NK-92 (cell line): ENCODE results near the gene HECTD4.
"Not testable (repeated sequence)": the region's sequence is repeated elsewhere in the genome, so short reads cannot be mapped to it uniquely, and the experiment has no call there.

Source experiments
- DNase-seq: peaks from one replicate; lab custom pipeline; 2025; ENCODE audit not compliant: unreplicated experiment; lab: John Stamatoyannopoulos, UW

Gene HECTD4

DNA sequence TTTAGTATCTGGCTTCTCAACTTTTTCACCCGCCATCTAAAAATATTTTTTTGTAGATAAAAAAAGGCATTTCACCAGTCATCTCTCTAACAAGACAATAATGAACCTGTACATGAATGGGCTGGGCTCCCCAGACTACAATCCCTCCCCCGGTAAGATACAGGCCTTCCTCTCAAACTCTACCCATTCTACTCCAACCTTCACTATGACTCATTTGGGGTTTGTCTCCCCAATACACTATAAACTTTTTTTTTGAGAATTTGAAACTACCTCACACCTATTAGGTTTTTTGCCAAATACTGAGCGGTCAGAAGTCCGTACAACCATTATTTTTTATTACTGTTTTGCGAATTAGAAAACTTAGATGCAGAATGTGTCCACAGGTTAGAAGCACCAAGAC is 26.4 kb upstream of the HECTD4 start:
- no peak for DNase-seq

DNA sequence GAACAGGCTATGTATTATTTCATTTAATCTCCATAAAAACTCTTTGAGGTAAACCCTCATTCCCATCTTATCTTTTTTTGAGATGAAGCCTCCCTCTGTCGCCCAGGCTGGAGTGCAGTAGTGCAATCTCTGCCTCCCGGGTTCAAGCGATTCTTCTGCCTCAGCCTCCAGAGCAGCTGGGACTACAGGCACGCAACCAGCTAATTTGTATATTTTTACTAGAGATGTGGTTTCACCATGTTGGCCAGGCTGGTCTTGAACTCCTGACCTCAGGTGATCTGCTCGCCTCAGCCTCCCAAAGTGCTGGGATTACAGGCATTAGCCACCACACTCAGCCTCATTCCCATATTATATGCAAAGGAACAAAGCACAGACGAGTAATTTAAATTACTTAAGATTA is 25.5 kb upstream of the HECTD4 start:
- DNase-seq = not testable (repeated sequence)

DNA sequence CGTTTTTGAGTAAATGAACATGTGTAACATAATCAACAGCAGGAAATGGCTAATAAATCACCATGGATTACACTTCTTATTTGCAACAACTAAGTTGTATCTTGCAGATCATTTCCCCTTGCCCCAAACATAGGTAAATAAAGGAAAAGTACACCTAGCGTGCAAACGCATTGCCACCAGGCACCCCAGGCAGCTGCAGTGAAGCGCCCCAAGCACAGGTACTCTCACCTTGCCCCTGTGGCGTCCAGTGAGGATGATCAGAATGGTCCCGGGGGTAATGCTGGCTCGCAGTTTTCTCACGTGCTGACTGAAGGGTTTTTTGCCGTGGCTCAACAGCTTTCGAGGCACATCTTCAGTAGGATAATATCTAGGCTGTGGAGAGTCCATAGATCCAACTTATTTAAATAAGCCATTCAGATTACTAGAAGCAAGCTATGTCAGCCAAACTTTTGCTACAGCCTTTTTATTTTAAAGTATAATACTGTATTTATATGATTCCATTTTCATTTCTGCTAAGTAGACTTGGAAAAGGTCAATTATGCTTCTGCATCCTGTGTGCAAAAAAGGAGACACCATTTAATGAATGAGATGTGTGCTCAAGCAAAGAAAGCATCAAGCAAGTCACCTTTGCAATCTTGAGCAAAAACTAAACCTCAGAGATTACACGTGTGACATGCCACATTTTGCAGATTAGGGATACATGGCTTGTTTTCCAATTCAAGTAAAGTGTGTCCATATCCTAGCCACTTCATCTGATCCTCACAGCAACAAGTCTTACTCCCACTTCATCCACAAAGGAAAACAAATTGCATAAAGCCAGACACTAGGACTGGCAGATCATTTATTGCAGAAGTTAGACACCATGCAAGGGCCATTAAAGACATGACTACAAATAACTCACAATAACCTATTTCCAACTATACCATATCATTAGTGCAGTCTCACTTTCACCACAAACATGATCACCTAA is 24.6 kb upstream of the HECTD4 start:
- DNase-seq = no peak

DNA sequence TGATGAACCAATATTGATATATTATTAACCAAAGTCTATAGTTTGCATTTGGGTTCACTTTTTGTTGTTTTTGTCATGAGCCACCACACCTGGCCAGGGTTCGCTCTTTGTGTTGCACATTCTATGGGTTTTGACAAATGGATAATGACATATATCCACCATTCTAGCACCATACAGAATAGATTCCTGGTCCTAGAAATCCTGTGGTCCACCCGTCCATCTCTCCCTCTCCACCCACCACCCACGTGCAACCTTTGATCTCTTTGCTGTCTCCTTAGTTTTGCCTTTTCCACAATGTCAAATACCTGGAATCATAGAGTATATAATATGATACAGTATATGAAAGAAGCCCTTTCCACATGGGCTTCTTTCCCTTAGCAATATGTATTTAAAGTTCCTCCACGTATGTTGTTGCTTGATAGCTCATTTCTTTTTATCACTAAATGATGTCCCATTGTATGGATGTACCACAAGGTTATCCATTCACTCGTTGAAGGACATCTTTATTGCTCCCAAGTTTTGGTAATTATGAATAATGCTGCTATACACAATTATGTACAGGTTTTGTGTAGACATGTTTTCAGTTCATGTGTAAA is 19.8 kb upstream of the HECTD4 start:
- no peak for DNase-seq

DNA sequence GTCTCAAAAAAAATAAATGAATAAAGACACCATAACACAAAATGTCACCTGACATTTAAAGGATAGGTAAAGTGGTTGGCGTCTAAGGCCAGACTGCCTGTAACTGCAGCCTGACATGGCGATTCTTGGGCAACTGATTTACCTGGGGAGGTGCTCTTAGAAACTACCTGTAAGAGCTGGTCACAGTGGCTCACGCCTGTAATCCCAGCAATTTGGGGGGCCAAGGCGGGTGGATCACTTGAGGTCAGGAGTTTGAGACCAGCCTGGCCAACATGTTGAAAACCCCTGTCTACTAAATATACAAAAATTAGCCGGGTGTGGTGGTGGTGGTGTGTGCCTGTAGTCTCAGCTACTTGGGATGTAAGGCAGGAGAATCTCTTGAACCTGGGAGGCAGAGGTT is 18.8 kb upstream of the HECTD4 start:
- no peak for DNase-seq

DNA sequence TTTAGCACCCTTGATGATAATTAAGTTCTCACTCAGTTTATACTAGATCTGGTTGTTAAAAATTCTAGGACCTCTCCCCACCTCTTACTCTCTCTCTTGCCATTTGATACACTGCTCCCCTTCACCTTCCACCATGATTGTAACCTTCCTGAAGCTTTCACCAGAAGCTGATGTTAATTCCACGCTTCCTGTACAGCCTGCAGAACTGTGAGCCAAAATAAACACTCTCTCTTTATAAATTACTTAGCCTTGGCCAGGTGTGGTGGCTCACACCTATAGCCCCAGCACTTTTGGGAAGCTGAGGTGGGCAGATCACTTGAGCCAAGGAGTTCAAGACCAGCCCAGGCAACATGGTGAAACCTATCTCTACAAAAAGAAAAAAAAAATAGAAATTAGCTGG is 11.1 kb upstream of the HECTD4 start:
- DNase-seq = no peak

DNA sequence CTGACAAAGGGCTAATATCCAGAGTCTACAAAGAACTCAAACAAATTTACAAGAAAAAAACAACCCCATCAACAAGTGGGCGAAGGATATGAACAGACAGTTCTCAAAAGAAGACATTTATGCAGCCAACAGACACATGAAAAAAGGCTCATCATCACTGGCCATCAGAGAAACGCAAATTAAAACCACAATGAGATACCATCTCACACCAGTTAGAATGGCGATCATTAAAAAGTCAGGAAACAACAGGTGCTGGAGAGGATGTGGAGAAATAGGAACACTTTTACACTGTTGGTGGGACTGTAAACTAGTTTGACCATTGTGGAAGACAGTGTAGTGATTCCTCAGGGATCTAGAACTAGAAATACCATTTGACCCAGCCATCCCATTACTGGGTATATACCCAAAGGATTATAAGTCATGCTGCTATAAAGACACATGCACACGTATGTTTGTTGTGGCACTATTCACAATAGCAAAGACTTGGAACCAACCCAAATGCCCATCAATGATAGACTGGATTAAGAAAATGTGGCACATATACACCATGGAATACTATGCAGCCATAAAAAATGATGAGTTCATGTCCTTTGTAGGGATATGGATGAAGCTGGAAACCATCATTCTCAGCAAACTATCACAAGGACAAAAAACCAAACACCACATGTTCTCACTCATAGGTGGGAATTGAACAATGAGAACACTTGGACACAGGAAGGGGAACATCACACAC is 7.9 kb upstream of the HECTD4 start:
- DNase-seq = not testable (repeated sequence)

DNA sequence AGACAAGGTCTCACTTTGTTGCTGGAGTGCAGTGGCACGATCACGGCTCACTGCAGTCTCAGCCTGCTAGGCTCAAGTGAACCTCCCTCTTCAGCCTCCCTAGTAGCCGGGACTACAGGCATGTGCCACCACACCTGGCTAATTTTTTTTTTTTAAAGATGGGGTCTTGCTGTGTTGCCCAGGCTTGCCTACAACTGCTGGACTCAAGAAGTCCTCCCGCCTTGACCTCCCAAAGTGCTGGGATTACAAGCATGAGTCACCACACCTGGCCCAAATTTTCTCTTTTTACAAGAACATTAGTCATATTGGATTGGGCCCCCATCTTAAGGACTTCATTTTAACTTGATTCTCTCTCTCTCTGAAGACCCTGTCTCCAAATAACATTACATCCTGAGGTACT is 7.0 kb upstream of the HECTD4 start:
- no peak for DNase-seq

DNA sequence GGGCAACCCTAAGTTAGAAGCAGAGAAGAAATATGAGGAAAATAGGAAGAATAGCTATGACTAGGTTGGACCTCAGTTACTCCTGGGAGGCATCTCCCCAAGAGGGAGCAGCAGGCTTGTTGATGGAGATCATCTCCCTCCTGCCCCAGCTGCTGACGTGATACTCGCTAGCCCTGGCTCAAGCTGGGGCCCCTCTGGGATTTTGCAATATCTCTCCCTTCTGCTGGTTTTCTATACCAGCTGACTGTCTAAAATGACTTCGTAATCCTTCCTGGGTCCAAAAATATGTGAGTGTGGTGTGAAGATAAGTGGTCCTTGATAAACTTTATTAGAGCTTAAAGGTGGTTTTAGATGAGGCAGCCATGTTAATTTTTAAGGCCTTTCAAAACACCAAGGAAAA is 4.5 kb upstream of the HECTD4 start:
- DNase-seq = no peak

DNA sequence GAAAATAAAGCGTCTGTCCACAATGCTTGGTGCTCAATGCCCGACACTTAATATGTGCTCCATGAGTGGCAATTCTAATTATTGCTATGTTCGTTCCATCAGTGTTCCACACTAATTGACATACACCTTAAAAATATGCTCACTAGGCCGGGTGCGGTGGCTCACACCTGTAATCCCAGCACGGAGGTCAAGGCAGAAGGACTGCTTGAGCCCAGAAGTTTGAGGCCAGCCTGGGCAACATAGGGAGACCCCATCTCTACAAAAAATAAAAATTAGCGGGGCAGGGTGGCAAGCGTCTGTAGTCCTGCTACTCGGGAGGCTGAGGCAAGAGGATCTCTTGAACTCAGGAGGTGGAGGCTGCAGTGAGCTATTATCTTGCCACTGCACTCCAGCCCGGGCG is 635 bp upstream of the HECTD4 start:
- no peak for DNase-seq

DNA sequence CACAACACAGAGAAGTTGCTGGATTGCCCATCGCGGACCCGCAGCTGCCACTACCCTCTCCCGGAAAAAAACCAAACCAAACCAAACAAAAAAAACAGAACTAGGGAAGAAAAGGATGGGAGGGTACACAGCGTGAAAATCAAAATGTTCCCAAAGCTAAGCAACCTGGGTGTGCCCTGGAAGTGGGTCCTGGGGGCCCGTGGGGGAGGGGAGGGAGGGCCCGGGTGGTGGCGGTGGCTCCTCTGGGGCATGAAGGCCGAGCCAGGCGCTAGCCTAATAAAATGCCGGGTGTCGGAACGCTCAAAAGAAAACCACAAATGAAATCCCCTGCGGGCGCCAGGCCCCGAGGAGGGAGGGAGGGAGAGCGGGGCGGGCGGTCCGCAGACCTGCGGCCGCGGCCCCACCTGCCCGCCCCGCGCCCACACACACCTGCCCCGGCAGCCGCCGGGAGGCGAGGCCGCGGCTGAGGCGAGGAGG is 787 bp downstream of the HECTD4 start:
- DNase-seq = no peak

DNA sequence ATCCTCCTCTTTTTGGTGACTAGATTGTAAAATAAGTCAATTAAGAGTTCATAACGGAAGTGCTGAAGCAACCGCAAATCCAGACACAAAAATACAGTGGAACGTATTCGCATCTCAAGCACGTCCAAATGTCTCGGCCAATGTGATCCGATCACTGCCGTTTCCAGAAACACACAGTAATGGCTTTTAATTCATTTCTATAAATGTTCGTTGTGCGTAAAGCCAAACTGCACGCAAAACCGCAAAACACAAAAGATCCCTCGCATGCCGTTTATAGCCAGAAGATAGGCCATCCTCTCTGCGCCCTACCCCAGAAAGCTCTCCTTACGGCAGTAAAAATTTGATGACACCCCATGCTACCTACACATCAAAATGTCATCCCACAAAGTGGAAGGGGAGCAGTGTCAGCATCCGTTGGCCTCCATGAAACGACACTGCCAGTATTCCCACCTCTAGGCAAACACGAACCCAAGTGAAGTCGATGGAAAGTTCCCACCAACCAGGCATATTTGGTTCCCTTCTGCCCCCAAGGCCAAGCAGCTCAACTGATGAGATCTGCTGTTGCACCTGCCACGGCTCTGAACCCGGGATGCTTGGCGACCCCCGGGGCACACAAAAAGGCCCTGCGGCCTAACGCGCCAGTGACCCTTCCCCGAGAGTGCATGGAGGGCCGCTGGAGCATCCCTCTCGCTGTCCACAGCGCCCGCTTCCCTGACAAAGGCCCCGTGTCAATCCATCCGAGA is 1.4 kb downstream of the HECTD4 start:
- DNase-seq = no peak

DNA sequence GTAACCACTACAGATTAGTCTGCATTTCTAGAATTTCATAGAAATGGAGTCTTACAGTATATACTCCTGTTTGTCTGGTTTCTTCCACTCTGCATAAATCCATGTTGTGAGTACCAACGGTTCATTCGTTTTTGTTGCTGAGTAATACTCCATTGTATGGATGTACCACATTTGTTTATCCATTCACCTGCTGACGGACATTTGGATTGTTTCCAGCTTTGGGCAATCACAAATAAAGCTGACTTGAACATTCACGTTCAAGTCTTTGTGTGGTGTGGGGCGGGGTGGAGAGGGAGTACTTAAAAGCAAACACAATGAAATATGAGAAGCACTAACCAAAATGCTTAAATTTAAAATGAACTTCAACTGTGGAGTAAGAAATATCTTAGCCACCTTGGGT is 7.1 kb downstream of the HECTD4 start:
- no peak for DNase-seq

DNA sequence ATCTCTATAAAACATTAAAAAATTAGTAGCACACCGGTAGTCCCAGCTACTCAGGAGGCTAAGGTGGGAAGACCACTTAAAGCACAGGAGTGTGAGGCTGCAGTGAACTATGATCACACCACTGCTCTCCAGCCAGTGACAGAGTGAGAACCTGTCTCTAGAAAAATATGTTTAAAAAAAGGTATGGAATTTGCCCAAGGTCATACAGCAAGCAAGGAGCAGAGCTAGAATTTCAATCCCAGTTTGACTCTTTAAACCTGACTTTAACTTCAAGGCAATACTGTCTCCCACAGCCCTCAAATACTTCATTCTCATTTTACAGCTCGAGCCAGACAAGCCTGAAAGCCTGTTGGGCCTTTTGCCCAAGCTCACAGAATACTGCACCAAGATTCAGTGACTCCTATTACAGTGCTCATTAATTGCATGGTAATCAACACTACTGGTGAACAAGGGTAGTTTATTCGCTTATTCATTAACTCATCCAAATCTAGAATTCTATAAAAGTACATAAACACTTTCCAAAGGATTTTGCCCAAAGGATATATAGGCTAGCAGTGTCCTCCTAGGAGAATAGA is 8.0 kb downstream of the HECTD4 start:
- DNase-seq = no peak

DNA sequence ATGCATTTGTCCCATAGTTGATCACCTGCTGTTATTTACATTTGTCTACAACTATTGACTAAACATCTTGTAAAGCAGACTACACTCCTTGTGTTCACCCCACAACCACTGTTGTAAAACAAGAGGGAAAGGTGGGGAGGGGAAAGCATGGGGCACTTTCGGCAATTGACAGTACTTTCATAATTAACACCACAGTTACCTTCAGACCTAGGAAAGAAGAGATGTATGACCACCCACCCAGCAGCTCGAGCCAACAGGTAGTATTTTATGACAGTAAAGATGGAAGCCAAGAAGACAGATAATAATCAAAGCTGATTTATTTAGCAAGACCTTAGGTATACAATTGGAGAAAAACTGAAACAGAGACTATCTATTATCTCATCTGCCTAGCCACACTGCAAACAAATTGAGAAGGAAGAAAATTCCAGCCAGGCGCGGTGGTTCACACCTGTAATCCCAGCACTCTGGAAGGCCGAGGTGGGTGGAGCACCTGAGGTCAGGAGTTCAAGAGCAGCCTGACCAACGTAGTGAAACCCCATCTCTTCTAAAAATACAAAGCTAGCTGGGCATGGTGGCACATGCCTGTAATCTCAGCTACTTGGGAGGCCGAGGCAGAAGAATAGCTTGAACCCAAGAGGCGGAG is 11.2 kb downstream of the HECTD4 start:
- no peak for DNase-seq

DNA sequence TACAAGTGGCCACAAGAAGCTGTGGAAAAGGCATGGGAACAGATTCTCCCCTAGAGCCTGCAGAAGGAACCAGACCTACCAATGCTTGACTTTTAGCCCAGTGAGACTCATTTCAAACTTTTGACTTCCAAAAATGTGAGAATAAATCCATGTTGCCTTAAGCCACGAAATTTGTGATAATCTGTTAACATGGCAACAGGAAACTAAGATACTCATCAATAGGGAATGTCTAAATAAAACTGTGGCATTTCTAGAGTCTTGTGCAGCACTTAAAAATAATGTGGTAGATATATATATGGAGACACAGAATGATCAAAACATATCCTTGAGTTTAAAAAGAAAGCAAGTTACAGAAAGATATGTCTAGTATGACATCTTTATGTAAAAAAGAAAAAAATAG is 12.0 kb downstream of the HECTD4 start:
- DNase-seq = no peak

DNA sequence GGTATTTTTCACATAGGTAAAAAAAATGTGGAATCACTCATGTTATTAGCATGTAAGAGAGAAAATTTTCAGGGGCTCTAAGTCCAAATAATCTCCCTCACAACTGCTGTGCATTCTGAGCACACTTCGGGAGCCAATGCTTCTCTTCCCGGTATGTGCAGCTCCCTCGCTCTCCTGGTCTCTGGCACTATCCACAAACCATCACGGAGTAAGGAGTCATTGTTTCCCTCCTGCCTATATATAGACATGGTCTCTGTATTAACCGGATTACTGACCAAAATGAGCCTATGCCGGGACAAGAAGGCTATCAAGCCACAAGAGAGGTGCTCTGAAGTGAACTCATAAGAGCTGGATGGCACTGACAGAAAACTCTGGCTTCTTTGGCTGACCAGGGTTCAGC is 13.4 kb downstream of the HECTD4 start:
- DNase-seq = no peak

DNA sequence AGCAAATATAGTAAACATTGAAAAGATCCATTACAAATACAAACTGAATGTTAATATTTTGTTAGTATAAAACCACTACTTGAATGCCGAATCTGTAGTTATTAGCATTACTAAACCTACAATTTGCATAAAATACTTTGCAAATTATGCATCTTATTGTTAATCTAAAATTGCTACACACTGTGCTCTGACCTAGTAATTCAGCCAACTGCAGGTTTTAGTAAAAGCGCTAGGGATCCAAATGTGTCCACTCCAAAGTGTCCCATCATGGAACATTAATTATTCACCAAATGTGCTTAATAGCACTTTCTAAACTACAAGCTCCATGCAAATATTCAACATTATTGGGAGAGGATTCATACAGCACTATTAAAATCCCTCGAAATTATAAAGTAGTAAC is 14.3 kb downstream of the HECTD4 start:
- no peak for DNase-seq

DNA sequence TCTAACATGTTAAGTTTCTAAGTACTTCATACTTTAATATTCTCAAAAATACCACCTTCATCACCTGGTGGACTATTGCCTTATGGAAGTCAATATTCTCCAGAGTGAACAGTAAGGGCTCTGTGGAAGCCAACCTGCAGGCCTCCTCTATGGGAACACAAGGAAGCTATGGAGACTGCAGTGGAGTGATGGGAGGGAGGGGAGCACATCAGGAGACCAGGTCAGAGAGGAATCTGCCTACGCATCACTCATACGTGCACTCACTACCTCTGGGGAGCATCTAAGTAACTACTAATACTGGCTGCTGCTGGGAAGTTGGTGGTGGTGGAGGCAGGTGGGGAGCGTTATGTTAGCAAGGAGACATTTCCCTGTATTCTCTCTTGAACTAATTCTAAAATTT is 19.9 kb downstream of the HECTD4 start:
- DNase-seq = no peak

DNA sequence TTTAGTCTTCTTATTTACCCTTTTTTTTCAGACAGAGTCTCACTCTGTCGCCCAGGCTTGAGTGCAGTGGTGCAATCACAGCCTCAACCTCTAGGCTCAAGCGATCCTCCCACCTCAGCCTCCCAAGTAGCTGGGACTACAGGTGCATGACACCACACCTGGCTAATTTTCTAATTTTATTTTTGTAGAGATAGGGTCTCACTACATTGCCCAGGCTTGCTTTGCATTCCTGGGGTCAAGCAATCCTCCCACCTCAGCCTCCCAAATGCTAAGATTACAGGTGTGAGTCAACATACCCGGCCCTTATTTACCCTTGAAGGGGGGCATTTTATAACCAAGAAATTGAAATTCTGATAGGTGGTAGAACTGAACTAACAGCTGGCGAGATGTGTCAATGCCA is 21.0 kb downstream of the HECTD4 start:
- no peak for DNase-seq
